GM12875 (cell line): ENCODE measurements around the gene TRPM4.

Experiments used
- H3K4me3 ChIP-seq: one replicate; pipeline ENCODE4 v1.5.1; 2011; ENCODE audit warnings: low read depth, low read length, control low read depth
- CTCF ChIP-seq: IDR thresholded peaks from 2 replicates; pipeline ENCODE4 v1.5.1; 2011; ENCODE audit warnings: low read depth, mild to moderate bottlenecking, control low read depth, inconsistent platforms, low read length, moderate library complexity, borderline replicate concordance; ENCODE audit not compliant: insufficient read depth

Gene TRPM4

DNA sequence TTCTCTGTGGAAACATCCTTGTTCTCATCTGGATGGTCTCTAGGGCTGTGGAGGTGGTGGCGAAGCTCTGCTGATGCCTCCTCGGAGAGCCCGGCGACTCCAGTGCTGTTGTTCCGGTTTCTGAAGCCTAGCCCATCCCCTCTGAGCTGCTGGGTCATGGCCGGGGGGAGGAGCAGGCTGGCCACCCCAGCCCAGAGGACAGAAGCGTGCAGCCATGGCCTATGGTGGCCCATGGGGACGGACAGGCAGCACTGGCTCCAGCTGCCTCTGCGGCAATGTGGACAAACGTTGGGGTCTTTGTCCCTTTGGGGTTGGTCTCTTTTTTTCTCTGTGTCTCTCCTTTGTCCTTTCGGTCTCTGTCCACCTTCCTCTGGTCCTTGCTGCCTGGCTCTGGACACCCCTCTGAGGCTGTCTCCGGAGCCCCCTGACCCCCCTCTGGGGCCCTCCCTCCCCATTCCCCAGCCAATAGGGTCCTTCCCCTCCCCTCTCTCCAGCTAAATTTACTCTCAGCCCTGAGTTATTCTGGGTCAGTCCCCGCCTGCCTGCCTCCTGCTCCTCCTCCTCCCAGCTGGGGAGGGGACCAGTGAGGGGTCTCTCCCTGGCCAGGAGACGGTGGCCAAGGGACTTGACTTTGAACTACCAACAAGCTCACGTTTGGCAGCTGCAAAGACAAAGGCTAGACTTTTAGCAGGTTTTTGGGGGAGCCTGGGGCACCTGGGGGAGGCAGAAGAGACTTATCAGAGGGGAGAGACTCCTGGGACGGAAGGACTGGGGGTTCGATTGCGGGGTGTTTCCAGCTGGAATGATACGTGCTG lies 2.4 kb upstream of the TRPM4 start, which contains the start of gene HRC:
HRC (minus strand) TSS at position 392 of the 815 bp plus-strand sequence; CDS start at position 233, 159 bp downstream.
- H3K4me3 ChIP-seq = no peak within 1 kb of the TSS
- no peak for TF ChIP-seq CTCF

DNA sequence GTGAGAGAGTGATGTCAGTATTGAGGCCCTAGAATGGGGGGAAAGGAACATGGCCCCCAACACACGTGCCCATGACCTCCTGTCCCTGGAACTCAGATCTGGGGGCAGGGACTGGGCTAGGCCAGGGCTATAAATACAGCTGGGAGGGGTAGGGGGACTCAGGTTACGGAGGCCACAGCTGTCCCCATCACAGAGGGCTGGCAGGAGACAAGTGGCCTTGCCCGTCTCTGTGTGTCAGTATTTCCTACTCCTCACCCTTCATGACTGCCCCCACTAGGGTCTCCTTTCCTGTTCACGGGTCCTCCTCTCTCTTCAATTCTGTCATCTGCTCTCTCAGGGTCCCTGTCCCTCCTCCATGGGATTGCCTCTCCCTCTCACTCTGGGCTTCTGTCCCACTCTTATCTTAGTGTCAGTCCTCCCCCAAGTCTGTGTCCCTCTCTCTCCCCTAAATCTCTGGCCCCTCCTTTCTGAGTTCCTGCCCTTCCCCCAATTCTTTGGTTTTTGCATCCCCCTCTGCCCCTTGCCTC lies 1.7 kb upstream of the TRPM4 start:
- H3K4me3 ChIP-seq = no peak overlapping the region
- no peak for TF ChIP-seq CTCF

DNA sequence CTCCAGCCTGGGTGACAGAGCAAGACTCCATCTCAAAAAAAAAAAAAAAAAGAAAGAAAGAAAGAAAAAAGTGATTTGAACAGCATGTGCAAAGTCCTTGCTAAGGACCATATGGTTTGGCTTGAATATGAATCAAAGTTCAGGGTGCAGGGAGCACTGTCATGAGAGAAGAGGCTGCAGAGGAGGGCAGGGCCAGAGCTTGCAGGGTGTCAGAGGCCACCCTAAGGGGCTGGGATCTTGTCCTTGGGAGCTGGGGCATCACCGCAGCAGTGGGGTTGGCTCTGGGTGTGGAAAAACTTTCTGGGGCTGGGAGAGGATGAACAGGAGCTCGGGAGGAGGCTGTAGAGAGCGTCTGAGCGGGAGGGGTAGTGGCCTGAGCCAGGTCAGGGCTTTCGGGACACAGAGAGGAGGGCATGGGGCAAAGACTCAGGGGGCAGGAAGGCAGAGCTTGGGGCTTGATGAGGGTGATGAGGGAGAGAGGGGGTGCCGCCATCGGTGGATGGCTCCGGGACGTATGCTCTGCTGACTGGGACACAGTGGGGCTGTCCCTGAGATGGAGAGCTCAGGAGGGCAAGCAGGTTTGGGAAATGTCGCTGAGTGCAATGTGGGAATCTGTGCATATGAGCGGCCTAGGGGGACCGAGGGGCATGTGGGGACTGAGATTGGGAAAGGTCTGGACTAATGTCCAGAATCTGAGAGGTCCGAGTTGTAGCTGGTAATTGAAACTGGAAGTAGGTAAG lies 3.0 kb downstream of the TRPM4 start:
- no peak overlapping the region for H3K4me3 ChIP-seq
- TF ChIP-seq CTCF = no peak

GRCh38 chr19:49161987-49162386 lies 4.4 kb downstream of the TRPM4 start:
- no peak overlapping the region for H3K4me3 ChIP-seq
- no peak for TF ChIP-seq CTCF

GRCh38 chr19:49165111-49165750 lies 7.6 kb downstream of the TRPM4 start:
- H3K4me3 ChIP-seq = no peak overlapping the region
- no peak for TF ChIP-seq CTCF

- no peak for TF ChIP-seq CTCF
- no peak overlapping the region for H3K4me3 ChIP-seq
Observed at GRCh38 chr19:49165865-49166301, 8.3 kb downstream of the TRPM4 start.
